Natural killer cell (primary cell): ENCODE measurements around the gene POR. TPM values are rescaled to one million over a fixed set of nuclear protein-coding genes. Genes with fewer than 3 reads are reported as not detected.

Experiments used
- ATAC-seq, 3 donors: fragments of 150-1000 bp in 2 of 3; fragments of 200-7000 bp in 1 of 3; cut with Tn5 transposase; 1 replicate in 1 of 3; 2 replicates in 2 of 3; pipeline ENCODE4 v1.10.0; 2021; ENCODE audit warnings: mild to moderate bottlenecking in 2 of 3, moderate library complexity in 2 of 3
- DNase-seq, 2 donors: peaks; one replicate each; pipeline versions ENCODE4 v3.0.0 to v3.0.0-alpha.2; 2013 to 2021; ENCODE audit warnings: mixed read lengths in 1 of 2
- H3K27ac ChIP-seq: one replicate; pipeline ENCODE4 v1.5.1; 2013; ENCODE audit warnings: mild to moderate bottlenecking, low read length
- H3K27me3 ChIP-seq: one replicate; pipeline ENCODE4 v1.6.1; 2013; ENCODE audit warnings: low read length; ENCODE audit not compliant: control insufficient read depth, insufficient read depth
- H3K36me3 ChIP-seq: one replicate; pipeline ENCODE4 v1.6.1; 2013; ENCODE audit warnings: low read length; ENCODE audit not compliant: control insufficient read depth, insufficient read depth
- H3K4me1 ChIP-seq: one replicate; pipeline ENCODE4 v1.6.1; 2013; ENCODE audit warnings: low read length; ENCODE audit not compliant: control insufficient read depth, insufficient read depth
- H3K4me3 ChIP-seq: one replicate; pipeline ENCODE4 v1.5.1; 2013; ENCODE audit warnings: low read length
- H3K9me3 ChIP-seq: one replicate; pipeline ENCODE4 v1.6.1; 2013; ENCODE audit warnings: low read length; ENCODE audit not compliant: control insufficient read depth, insufficient read depth
- H3K27ac Mint-ChIP-seq, 2 donors: one replicate each; pipeline ENCODE4 v1.8.0; 2022; ENCODE audit warnings: mild to moderate bottlenecking in 2 of 2, mixed read lengths in 2 of 2, moderate library complexity in 1 of 2
- H3K27me3 Mint-ChIP-seq, 2 donors: one replicate each; pipeline ENCODE4 v1.8.0; 2022; ENCODE audit warnings: low read depth in 2 of 2, mixed read lengths in 2 of 2
- H3K36me3 Mint-ChIP-seq: one replicate; pipeline ENCODE4 v1.8.0; 2022; ENCODE audit warnings: mixed read lengths
- H3K4me1 Mint-ChIP-seq, 2 donors: one replicate each; pipeline ENCODE4 v1.8.0; 2022; ENCODE audit warnings: mixed read lengths in 2 of 2
- H3K4me3 Mint-ChIP-seq: one replicate; pipeline ENCODE4 v1.8.0; 2022; ENCODE audit warnings: mild to moderate bottlenecking, moderate library complexity, mixed read lengths
- H3K9me3 Mint-ChIP-seq, 2 donors: one replicate each; pipeline ENCODE4 v1.8.0; 2022; ENCODE audit warnings: mixed read lengths in 2 of 2
- CTCF ChIP-seq: fragments of 200-600 bp; IDR thresholded peaks from one replicate; pipeline ENCODE4 v1.8.0; 2022; ENCODE audit warnings: antibody characterized with exemption
- WGBS: methylation state at CpG from one replicate; pipeline ENCODE4 v1.1.7; 2013; ENCODE audit warnings: missing lambda C conversion rate; ENCODE audit not compliant: insufficient coverage; 5-methylcytosine and 5-hydroxymethylcytosine counted together
- intact Hi-C: fragments of 100-400 bp; cut with micrococcal nuclease; formaldehyde crosslinking; loops from one replicate; pipeline ENCODE4 v1.14.2; 2022
- total RNA-seq, 4 donors: library from RNA; stranded (reverse); fragments of 120-200 nt in 1 of 4; gene quantifications; one replicate each; pipeline versions ENCODE4 v1.2.3 to v1.2.4, GENCODE V29; 2013 to 2022

The POR gene
- total RNA-seq, 3 donors from 2014 or later (not counting 1 experiment from before 2014, with no cell fraction given): 56.0 to 60.5 (median 58.3) TPM

GRCh38 chr7:75920431-75921161 is 5.6 kb downstream of the POR start:
- H3K9me3 Mint-ChIP-seq: no peaks in the 10 kb centered on the region
- Histone ChIP-seq H3K4me3 (no peak overlapping the region), H3K4me1 (peaks cover 19% of the 10 kb centered on the region), H3K9me3 (no peaks in the 10 kb centered on the region), H3K27me3 (no peaks in the 10 kb centered on the region), H3K27ac (no peak overlapping the region), H3K36me3 (peaks cover 3% of the 10 kb centered on the region)
- peaks cover 30 to 50% of the 10 kb centered on the region in 2 donors for H3K4me1 Mint-ChIP-seq
- no peak overlapping the region for H3K27ac Mint-ChIP-seq
- 95% methylated on average over 19 of the region's 19 CpGs for WGBS
- no peaks in the 10 kb centered on the region for H3K27me3 Mint-ChIP-seq
- ATAC-seq (no peak), DNase-seq (peak in 1 of 2 donors; percentile 41)
- TF ChIP-seq CTCF: no peak
- intact Hi-C loops: no loop called here
- no peak overlapping the region for H3K4me3 Mint-ChIP-seq
- no peaks in the 10 kb centered on the region for H3K36me3 Mint-ChIP-seq

GRCh38 chr7:75921479-75921878 is 6.5 kb downstream of the POR start:
- no peaks in the 10 kb centered on the region for H3K36me3 Mint-ChIP-seq
- Histone ChIP-seq H3K9me3 (no peaks in the 10 kb centered on the region), H3K27me3 (no peaks in the 10 kb centered on the region), H3K36me3 (peaks cover 3% of the 10 kb centered on the region), H3K4me3 (no peak overlapping the region), H3K27ac (no peak overlapping the region), H3K4me1 (peaks cover 10% of the 10 kb centered on the region)
- intact Hi-C loops: no loop called here
- no peaks in the 10 kb centered on the region for H3K9me3 Mint-ChIP-seq
- 78% methylated on average over 14 of the region's 14 CpGs for WGBS
- peaks cover 23 to 53% of the 10 kb centered on the region in 2 donors for H3K4me1 Mint-ChIP-seq
- ATAC-seq (no peak), DNase-seq (no peak)
- H3K27me3 Mint-ChIP-seq: no peaks in the 10 kb centered on the region
- no peak overlapping the region for H3K4me3 Mint-ChIP-seq
- H3K27ac Mint-ChIP-seq: no peak overlapping the region
- no peak for TF ChIP-seq CTCF

- intact Hi-C loops: no loop called here
- Histone ChIP-seq H3K9me3 (no peaks in the 10 kb centered on the region), H3K4me1 (peaks cover 13% of the 10 kb centered on the region), H3K27ac (no peak overlapping the region), H3K4me3 (no peak overlapping the region), H3K36me3 (peaks cover 3% of the 10 kb centered on the region), H3K27me3 (no peaks in the 10 kb centered on the region)
- no peak for TF ChIP-seq CTCF
- Mint-ChIP-seq H3K4me1 (peaks cover 22 to 55% of the 10 kb centered on the region in 2 donors), H3K9me3 (no peaks in the 10 kb centered on the region), H3K27me3 (no peaks in the 10 kb centered on the region), H3K36me3 (no peaks in the 10 kb centered on the region), H3K4me3 (no peak overlapping the region), H3K27ac (no peak overlapping the region)
- ATAC-seq: no peak
- WGBS: 91% methylated on average over 9 of the region's 9 CpGs
- DNase-seq: no peak
Measured at GRCh38 chr7:75922966-75923603, 8.1 kb downstream of the POR start.
